Measurements from ENCODE around the gene PDRG1. TPM values are rescaled to one million over a fixed set of nuclear protein-coding genes. Genes with fewer than 3 reads are reported as not detected.

PDRG1 gene
- polyA plus RNA-seq, 1 of the 3 experiments (the other 2 are of a cell fraction), result 18.9 TPM

DNA sequence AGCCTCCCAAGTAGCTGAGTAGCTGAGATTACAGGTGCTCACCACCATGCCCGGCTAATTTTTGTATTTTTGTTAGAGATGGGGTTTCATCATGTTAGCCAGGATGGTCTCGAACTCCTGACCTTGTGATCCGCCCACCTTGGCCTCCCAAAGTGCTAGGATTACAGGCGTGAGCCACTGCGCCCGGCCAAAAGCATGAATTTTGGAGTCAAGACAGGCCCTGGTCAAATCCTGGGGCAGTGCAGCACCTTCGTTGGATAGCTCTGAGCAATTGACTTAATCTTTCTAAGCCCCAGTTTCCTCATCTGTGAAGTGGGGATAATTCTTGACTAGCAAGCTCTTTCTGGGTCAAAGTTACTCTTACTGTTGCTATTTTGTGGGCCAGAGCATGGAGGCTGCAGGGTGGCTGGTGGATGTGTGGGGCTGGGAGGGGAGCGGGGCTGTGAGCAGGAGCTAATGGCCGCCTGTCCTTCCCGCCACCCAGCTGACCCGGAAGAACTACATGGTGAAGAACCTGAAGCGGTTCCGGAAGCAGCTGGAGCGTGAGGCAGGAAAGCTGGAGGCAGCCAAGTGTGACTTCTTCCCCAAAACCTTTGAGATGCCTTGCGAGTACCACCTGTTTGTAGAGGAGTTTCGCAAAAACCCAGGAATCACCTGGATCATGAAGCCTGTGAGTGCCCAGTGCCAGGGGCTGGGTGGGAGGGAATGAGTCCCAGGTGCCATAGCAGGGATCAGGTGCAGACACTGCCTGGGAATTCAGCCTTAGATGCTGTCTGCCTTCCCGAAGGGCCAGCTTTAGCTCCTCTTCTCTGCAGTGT is 42.4 kb downstream of the PDRG1 start:
- no peaks in the 10 kb centered on the region for H3F3A ChIP-seq (replicated peaks; ENCODE audit: insufficient read depth)
- H2AFZ ChIP-seq (ENCODE audit: low read depth), result no peak overlapping the region
- H3K9ac ChIP-seq, result no peak overlapping the region
- no peaks in the 10 kb centered on the region for H3K9me3 ChIP-seq
- CTCF ChIA-PET, result interaction anchor here (0.7 to 2.3 kb wide), 4 partner anchors 8 to 122 kb away, joined by 3 to 7 read pairs (median 3); partner anchors contain the start of gene PDRG1
- H3K79me2 ChIP-seq (ENCODE audit: insufficient read depth), result no peaks in the 10 kb centered on the region
- TF ChIP-seq RCOR1 (IDR thresholded peaks at IDR 0.05; ENCODE audit: low read length) (no peak), CHD2 (IDR thresholded peaks at IDR 0.05; ENCODE audit: low read length, partially characterized antibody) (no peak), TEAD4 (IDR thresholded peaks at IDR 0.05; ENCODE audit: borderline replicate concordance, insufficient read depth) (no peak), FOXM1 (IDR thresholded peaks at IDR 0.05; ENCODE audit: low read depth) (no peak), GABPA (IDR thresholded peaks at IDR 0.05; ENCODE audit: low read depth) (no peak), MEF2A (IDR thresholded peaks at IDR 0.05; ENCODE audit: borderline replicate concordance, low read depth) (no peak)
- TF ChIP-seq, protein P1, sequence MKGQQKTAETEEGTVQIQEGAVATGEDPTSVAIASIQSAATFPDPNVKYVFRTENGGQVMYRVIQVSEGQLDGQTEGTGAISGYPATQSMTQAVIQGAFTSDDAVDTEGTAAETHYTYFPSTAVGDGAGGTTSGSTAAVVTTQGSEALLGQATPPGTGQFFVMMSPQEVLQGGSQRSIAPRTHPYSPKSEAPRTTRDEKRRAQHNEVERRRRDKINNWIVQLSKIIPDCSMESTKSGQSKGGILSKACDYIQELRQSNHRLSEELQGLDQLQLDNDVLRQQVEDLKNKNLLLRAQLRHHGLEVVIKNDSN (IDR thresholded peaks at IDR 0.05; ENCODE audit: borderline replicate concordance, low read depth), result no peak
- TF ChIP-seq, protein P2, sequence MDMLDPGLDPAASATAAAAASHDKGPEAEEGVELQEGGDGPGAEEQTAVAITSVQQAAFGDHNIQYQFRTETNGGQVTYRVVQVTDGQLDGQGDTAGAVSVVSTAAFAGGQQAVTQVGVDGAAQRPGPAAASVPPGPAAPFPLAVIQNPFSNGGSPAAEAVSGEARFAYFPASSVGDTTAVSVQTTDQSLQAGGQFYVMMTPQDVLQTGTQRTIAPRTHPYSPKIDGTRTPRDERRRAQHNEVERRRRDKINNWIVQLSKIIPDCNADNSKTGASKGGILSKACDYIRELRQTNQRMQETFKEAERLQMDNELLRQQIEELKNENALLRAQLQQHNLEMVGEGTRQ (IDR thresholded peaks at IDR 0.05; ENCODE audit: borderline replicate concordance, low read depth, low read length), result no peak
- TF ChIP-seq, protein P3, sequence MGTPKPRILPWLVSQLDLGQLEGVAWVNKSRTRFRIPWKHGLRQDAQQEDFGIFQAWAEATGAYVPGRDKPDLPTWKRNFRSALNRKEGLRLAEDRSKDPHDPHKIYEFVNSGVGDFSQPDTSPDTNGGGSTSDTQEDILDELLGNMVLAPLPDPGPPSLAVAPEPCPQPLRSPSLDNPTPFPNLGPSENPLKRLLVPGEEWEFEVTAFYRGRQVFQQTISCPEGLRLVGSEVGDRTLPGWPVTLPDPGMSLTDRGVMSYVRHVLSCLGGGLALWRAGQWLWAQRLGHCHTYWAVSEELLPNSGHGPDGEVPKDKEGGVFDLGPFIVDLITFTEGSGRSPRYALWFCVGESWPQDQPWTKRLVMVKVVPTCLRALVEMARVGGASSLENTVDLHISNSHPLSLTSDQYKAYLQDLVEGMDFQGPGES (IDR thresholded peaks at IDR 0.05; ENCODE audit: low read depth, low read length), result no peak
- 72% methylated on average over 16 of the region's 17 CpGs for WGBS (ENCODE audit: low lambda C conversion rate)
- no peaks in the 10 kb centered on the region for H3K36me3 ChIP-seq (replicated peaks in 1 of 2; ENCODE audit: control insufficient read depth in 1 of 2, insufficient read depth in 2 of 2, low read length in 1 of 2)
- POLR2A ChIA-PET, result interaction anchor here (0.6 kb wide), 1 partner anchor 30 kb away, joined by 3 read pairs; no protein-coding TSS in a partner anchor
- no peak overlapping the region for H3K4me3 ChIP-seq (ENCODE audit: low read depth in 2 of 2, low read length in 1 of 2)
- no peaks in the 10 kb centered on the region for H4K20me1 ChIP-seq (ENCODE audit: insufficient read depth)
- no peak for DNase-seq
- H3K27ac ChIP-seq (ENCODE audit: low read depth in 2 of 2, low read length in 1 of 2), result no peak overlapping the region
- H3K4me2 ChIP-seq, result no peak overlapping the region
- H3K27me3 ChIP-seq (ENCODE audit: insufficient read depth), result no peaks in the 10 kb centered on the region
- H3K9me2 ChIP-seq, result no peaks in the 10 kb centered on the region
- peaks cover 0 to 14% of the 10 kb centered on the region in 2 experiments; a peak in 1 of 4 replicates for H3K4me1 ChIP-seq (ENCODE audit: control insufficient read depth in 1 of 2, insufficient read depth in 2 of 2, low read depth in 1 of 2, low read length in 1 of 2)

DNA sequence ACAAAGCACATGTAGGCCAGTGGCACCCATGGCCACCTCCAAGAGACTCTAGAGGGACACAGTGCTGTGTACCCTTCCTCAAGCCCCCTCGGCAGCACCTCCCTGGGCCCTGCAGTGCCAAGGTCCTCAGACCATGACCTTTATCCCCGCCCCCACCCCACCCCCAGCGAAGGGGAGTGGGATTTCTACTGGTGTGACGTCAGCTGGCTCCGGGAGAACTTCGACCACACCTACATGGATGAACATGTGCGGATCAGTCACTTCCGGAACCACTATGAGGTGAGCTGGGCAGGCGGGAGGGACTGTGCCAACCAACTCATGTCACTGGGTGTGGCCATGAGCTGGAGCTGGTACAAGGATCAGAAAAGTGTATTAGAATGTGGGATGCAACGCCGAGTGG is 43.4 kb downstream of the PDRG1 start:
- Histone ChIP-seq H3K79me2 (ENCODE audit: insufficient read depth) (no peaks in the 10 kb centered on the region), H2AFZ (ENCODE audit: low read depth) (no peak overlapping the region), H3K9ac (no peak overlapping the region), H4K20me1 (ENCODE audit: insufficient read depth) (no peaks in the 10 kb centered on the region), H3K4me1 (ENCODE audit: control insufficient read depth in 1 of 2, insufficient read depth in 2 of 2, low read depth in 1 of 2, low read length in 1 of 2) (peaks cover 0 to 14% of the 10 kb centered on the region in 2 experiments; a peak in 1 of 4 replicates), H3K9me2 (no peaks in the 10 kb centered on the region), H3K27me3 (ENCODE audit: insufficient read depth) (no peaks in the 10 kb centered on the region), H3K4me2 (no peak overlapping the region), H3F3A (replicated peaks; ENCODE audit: insufficient read depth) (no peaks in the 10 kb centered on the region), H3K36me3 (replicated peaks in 1 of 2; ENCODE audit: control insufficient read depth in 1 of 2, insufficient read depth in 2 of 2, low read length in 1 of 2) (no peaks in the 10 kb centered on the region), H3K27ac (ENCODE audit: low read depth in 2 of 2, low read length in 1 of 2) (no peak overlapping the region), H3K9me3 (no peaks in the 10 kb centered on the region), H3K4me3 (ENCODE audit: low read depth in 2 of 2, low read length in 1 of 2) (no peak overlapping the region)
- WGBS (ENCODE audit: low lambda C conversion rate), result 70% methylated on average over 11 of the region's 11 CpGs
- no peak for DNase-seq
- no peak for TF ChIP-seq SMC3 (IDR thresholded peaks at IDR 0.05; ENCODE audit: low read depth, low read length)
- no peak for TF ChIP-seq TCF12 (IDR thresholded peaks at IDR 0.05)
- no peak for TF ChIP-seq POLR2AphosphoS5 (IDR thresholded peaks at IDR 0.05; ENCODE audit: low read depth, low read length)
- TF ChIP-seq GATA2 (CRISPR knock-in tag; IDR thresholded peaks at IDR 0.05), result no peak
- TF ChIP-seq YY1 (IDR thresholded peaks at IDR 0.05; ENCODE audit: low read depth), result no peak
- no peak for TF ChIP-seq FOSL2 (IDR thresholded peaks at IDR 0.05; ENCODE audit: borderline replicate concordance, low read depth)
- no peak for TF ChIP-seq ELF1 (IDR thresholded peaks at IDR 0.05)
- TF ChIP-seq, protein P4, sequence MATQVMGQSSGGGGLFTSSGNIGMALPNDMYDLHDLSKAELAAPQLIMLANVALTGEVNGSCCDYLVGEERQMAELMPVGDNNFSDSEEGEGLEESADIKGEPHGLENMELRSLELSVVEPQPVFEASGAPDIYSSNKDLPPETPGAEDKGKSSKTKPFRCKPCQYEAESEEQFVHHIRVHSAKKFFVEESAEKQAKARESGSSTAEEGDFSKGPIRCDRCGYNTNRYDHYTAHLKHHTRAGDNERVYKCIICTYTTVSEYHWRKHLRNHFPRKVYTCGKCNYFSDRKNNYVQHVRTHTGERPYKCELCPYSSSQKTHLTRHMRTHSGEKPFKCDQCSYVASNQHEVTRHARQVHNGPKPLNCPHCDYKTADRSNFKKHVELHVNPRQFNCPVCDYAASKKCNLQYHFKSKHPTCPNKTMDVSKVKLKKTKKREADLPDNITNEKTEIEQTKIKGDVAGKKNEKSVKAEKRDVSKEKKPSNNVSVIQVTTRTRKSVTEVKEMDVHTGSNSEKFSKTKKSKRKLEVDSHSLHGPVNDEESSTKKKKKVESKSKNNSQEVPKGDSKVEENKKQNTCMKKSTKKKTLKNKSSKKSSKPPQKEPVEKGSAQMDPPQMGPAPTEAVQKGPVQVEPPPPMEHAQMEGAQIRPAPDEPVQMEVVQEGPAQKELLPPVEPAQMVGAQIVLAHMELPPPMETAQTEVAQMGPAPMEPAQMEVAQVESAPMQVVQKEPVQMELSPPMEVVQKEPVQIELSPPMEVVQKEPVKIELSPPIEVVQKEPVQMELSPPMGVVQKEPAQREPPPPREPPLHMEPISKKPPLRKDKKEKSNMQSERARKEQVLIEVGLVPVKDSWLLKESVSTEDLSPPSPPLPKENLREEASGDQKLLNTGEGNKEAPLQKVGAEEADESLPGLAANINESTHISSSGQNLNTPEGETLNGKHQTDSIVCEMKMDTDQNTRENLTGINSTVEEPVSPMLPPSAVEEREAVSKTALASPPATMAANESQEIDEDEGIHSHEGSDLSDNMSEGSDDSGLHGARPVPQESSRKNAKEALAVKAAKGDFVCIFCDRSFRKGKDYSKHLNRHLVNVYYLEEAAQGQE (IDR thresholded peaks at IDR 0.05; ENCODE audit: low read depth, low read length), result no peak
- no peak for TF ChIP-seq GABPA (IDR thresholded peaks at IDR 0.05; ENCODE audit: low read depth)
- TF ChIP-seq, protein P1 (IDR thresholded peaks at IDR 0.05; ENCODE audit: borderline replicate concordance, low read depth), result no peak
- TF ChIP-seq, protein P2 (IDR thresholded peaks at IDR 0.05; ENCODE audit: borderline replicate concordance, low read depth, low read length), result no peak
- no peak for TF ChIP-seq RXRA (IDR thresholded peaks at IDR 0.05; ENCODE audit: borderline replicate concordance, low read depth)
- POLR2A ChIA-PET, result no interaction called here
- CTCF ChIA-PET, result interaction anchor here (0.7 to 0.9 kb wide), 2 partner anchors 29 to 56 kb away, joined by 3 to 5 read pairs; no protein-coding TSS in a partner anchor

Data from SK-N-SH (cell line).